ENCODE measurements around the gene GLRA2.
"Not testable (repeated sequence)": the region's sequence is repeated elsewhere in the genome, so short reads cannot be mapped to it uniquely, and the experiment has no call there.

GLRA2 gene

GRCh38 chrX:14676431-14676830 is 147.1 kb downstream of the GLRA2 start:
- no peak for DNase-seq (ENCODE audit: insufficient read length, low spot score)
- no peak for TF ChIP-seq POU2F2 (IDR thresholded peaks at IDR 0.05; ENCODE audit: low read depth, low read length)
- TF ChIP-seq PAX5 (IDR thresholded peaks at IDR 0.05; ENCODE audit: insufficient read depth, low read length, severe bottlenecking), result no peak
- FAIRE-seq, result peak; percentile 51

GRCh38 chrX:14688331-14688730 is 159.0 kb downstream of the GLRA2 start:
- DNase-seq (ENCODE audit: insufficient read length, low spot score); FAIRE-seq: not testable (repeated sequence)

GRCh38 chrX:14690553-14690952 is 161.2 kb downstream of the GLRA2 start:
- FAIRE-seq (no peak), DNase-seq (ENCODE audit: insufficient read length, low spot score) (no peak)
- TF ChIP-seq POLR2AphosphoS5 (IDR thresholded peaks at IDR 0.05; ENCODE audit: low read depth, low read length) (no peak), PAX5 (IDR thresholded peaks at IDR 0.05; ENCODE audit: insufficient read depth, low read length, severe bottlenecking) (no peak), TAF1 (IDR thresholded peaks at IDR 0.05; ENCODE audit: low read depth, low read length) (no peak), POU2F2 (IDR thresholded peaks at IDR 0.05; ENCODE audit: low read depth, low read length) (no peak), SPI1 (IDR thresholded peaks at IDR 0.05; ENCODE audit: low read depth, low read length) (no peak), POLR2A (IDR thresholded peaks at IDR 0.05; ENCODE audit: low read depth, low read length) (no peak)

DNA sequence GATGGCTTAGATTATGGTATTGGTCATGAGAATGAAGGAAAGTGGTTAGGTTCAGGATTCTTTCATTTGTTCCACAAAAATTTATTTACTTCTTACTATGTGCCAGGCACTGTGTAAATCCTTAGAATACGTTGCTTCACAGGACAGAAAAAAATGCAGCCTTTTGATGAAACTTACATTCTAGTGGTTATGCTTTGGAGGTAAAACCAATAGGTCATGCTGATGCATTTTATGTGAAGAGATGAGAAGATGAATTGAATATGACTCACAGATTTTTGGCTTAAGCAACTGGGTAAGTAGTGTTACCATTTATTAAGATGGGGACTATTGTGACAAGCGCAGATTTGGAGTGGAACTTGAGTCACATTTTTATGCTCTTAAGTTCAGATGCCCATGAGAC is 165.3 kb downstream of the GLRA2 start:
- FAIRE-seq (no peak), DNase-seq (ENCODE audit: insufficient read length, low spot score) (no peak)
- TF ChIP-seq SPI1 (IDR thresholded peaks at IDR 0.05; ENCODE audit: low read depth, low read length) (no peak), POLR2AphosphoS5 (IDR thresholded peaks at IDR 0.05; ENCODE audit: low read depth, low read length) (no peak), POU2F2 (IDR thresholded peaks at IDR 0.05; ENCODE audit: low read depth, low read length) (no peak), PAX5 (IDR thresholded peaks at IDR 0.05; ENCODE audit: insufficient read depth, low read length, severe bottlenecking) (no peak), POLR2A (IDR thresholded peaks at IDR 0.05; ENCODE audit: low read depth, low read length) (no peak), TAF1 (IDR thresholded peaks at IDR 0.05; ENCODE audit: low read depth, low read length) (no peak)

DNA sequence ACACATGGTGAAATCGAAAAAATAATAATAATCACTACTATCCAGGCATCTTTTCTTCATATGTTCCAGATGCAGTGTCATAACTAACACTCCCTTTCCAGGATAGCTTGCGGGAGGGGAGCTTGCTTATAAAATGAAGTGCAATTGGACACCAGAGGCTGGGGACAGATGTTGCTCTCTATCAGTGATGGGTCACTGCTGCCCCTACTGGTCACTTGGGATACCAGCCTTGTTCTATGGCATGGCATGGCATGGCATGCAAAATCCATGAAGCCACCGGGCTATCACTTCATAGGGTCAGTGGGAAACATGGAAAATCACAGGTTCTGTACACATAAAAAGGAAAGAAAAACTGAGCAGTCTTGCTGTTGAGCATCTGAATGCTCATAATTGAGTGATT is 168.1 kb downstream of the GLRA2 start:
- TF ChIP-seq POLR2A (IDR thresholded peaks at IDR 0.05; ENCODE audit: low read depth, low read length), result no peak
- TF ChIP-seq SPI1 (IDR thresholded peaks at IDR 0.05; ENCODE audit: low read depth, low read length), result no peak
- no peak for TF ChIP-seq TAF1 (IDR thresholded peaks at IDR 0.05; ENCODE audit: low read depth, low read length)
- no peak for TF ChIP-seq POU2F2 (IDR thresholded peaks at IDR 0.05; ENCODE audit: low read depth, low read length)
- TF ChIP-seq POLR2AphosphoS5 (IDR thresholded peaks at IDR 0.05; ENCODE audit: low read depth, low read length), result no peak
- TF ChIP-seq PAX5 (IDR thresholded peaks at IDR 0.05; ENCODE audit: insufficient read depth, low read length, severe bottlenecking), result no peak
- FAIRE-seq (peak; percentile 86), DNase-seq (ENCODE audit: insufficient read length, low spot score) (peak; percentile 0)

- TF ChIP-seq SPI1 (IDR thresholded peaks at IDR 0.05; ENCODE audit: low read depth, low read length), result no peak
- TF ChIP-seq POLR2AphosphoS5 (IDR thresholded peaks at IDR 0.05; ENCODE audit: low read depth, low read length), result no peak
- FAIRE-seq (peak; percentile 56), DNase-seq (ENCODE audit: insufficient read length, low spot score) (no peak)
Measured at GRCh38 chrX:14698790-14699189, 169.5 kb downstream of the GLRA2 start.

DNA sequence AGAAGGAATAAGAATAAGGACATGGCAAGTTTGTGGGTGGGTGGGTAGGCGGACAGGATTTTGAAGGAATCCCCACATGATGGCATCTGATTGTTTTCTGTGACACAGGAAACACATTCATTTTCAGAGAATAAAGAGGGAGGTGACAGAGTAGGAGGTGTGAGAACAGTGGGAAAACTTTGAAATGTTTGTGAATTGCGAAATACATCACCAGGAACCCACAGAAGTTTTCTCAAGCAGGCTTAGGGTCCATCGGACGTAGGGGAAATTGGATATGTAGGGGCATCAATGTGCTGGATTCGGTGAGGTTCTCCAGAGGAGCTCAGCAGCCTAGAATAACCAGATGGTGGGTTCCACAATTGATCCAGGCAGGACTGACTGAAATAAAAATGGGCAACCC is 171.6 kb downstream of the GLRA2 start:
- no peak for FAIRE-seq
- TF ChIP-seq TAF1 (IDR thresholded peaks at IDR 0.05; ENCODE audit: low read depth, low read length) (no peak), PAX5 (IDR thresholded peaks at IDR 0.05; ENCODE audit: insufficient read depth, low read length, severe bottlenecking) (no peak), POU2F2 (IDR thresholded peaks at IDR 0.05; ENCODE audit: low read depth, low read length) (no peak), SPI1 (IDR thresholded peaks at IDR 0.05; ENCODE audit: low read depth, low read length) (no peak), POLR2A (IDR thresholded peaks at IDR 0.05; ENCODE audit: low read depth, low read length) (no peak), POLR2AphosphoS5 (IDR thresholded peaks at IDR 0.05; ENCODE audit: low read depth, low read length) (no peak)
- no peak for DNase-seq (ENCODE audit: insufficient read length, low spot score)

DNA sequence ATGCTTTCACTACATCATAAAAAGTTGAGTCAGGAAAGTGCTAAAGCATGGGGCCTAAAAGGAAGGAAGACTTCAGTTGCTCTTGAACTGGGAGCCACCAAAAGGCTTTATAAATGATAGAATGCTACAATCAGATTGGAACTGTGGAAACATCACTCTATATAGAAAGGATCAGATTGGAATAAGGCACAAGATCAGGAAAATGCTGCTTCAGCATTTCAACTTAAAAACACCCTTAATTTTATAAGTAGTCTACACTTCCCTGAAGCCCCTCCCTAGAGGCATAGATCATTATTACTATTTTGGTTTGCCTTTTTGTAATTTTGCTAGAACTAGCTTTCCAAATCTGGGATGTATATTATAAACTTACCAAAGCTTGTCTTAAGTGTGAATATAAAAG is 172.8 kb downstream of the GLRA2 start:
- FAIRE-seq, result no peak
- no peak for DNase-seq (ENCODE audit: insufficient read length, low spot score)
- TF ChIP-seq PAX5 (IDR thresholded peaks at IDR 0.05; ENCODE audit: insufficient read depth, low read length, severe bottlenecking) (no peak), TAF1 (IDR thresholded peaks at IDR 0.05; ENCODE audit: low read depth, low read length) (no peak), POU2F2 (IDR thresholded peaks at IDR 0.05; ENCODE audit: low read depth, low read length) (no peak), POLR2A (IDR thresholded peaks at IDR 0.05; ENCODE audit: low read depth, low read length) (no peak), POLR2AphosphoS5 (IDR thresholded peaks at IDR 0.05; ENCODE audit: low read depth, low read length) (no peak), SPI1 (IDR thresholded peaks at IDR 0.05; ENCODE audit: low read depth, low read length) (no peak)

- DNase-seq (ENCODE audit: insufficient read length, low spot score), result no peak
- TF ChIP-seq TAF1 (IDR thresholded peaks at IDR 0.05; ENCODE audit: low read depth, low read length), result no peak
- TF ChIP-seq POLR2AphosphoS5 (IDR thresholded peaks at IDR 0.05; ENCODE audit: low read depth, low read length), result no peak
- TF ChIP-seq SPI1 (IDR thresholded peaks at IDR 0.05; ENCODE audit: low read depth, low read length), result no peak
- no peak for TF ChIP-seq POLR2A (IDR thresholded peaks at IDR 0.05; ENCODE audit: low read depth, low read length)
- no peak for TF ChIP-seq POU2F2 (IDR thresholded peaks at IDR 0.05; ENCODE audit: low read depth, low read length)
- TF ChIP-seq PAX5 (IDR thresholded peaks at IDR 0.05; ENCODE audit: insufficient read depth, low read length, severe bottlenecking), result no peak
- FAIRE-seq, result no peak
Measured at GRCh38 chrX:14712096-14712495, 182.8 kb downstream of the GLRA2 start.

DNA sequence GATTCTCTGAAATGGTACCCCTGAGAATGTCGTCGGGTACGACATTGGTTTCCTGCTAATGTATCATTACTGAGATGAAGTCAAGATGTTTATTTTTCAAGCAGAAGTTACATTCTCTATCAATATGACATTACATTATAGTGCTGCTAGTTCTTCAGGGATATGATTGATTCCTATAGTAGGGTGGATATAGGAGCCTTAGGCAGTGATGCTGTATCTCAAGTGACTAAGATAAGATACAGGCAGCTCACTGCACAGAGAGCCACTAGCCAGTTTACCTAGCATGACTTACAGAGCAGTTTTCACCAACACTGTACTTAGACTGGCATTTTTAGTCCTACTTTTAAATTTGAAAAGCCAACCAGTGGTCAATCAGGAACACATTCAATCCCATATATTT is 188.6 kb downstream of the GLRA2 start:
- DNase-seq (ENCODE audit: insufficient read length, low spot score) (no peak), FAIRE-seq (no peak)
- no peak for TF ChIP-seq POU2F2 (IDR thresholded peaks at IDR 0.05; ENCODE audit: low read depth, low read length)
- TF ChIP-seq POLR2AphosphoS5 (IDR thresholded peaks at IDR 0.05; ENCODE audit: low read depth, low read length), result no peak
- no peak for TF ChIP-seq PAX5 (IDR thresholded peaks at IDR 0.05; ENCODE audit: insufficient read depth, low read length, severe bottlenecking)
- no peak for TF ChIP-seq TAF1 (IDR thresholded peaks at IDR 0.05; ENCODE audit: low read depth, low read length)
- no peak for TF ChIP-seq SPI1 (IDR thresholded peaks at IDR 0.05; ENCODE audit: low read depth, low read length)
- TF ChIP-seq POLR2A (IDR thresholded peaks at IDR 0.05; ENCODE audit: low read depth, low read length), result no peak

- FAIRE-seq, result no peak
- TF ChIP-seq TAF1 (IDR thresholded peaks at IDR 0.05; ENCODE audit: low read depth, low read length) (no peak), POLR2AphosphoS5 (IDR thresholded peaks at IDR 0.05; ENCODE audit: low read depth, low read length) (no peak), PAX5 (IDR thresholded peaks at IDR 0.05; ENCODE audit: insufficient read depth, low read length, severe bottlenecking) (no peak), POU2F2 (IDR thresholded peaks at IDR 0.05; ENCODE audit: low read depth, low read length) (no peak), POLR2A (IDR thresholded peaks at IDR 0.05; ENCODE audit: low read depth, low read length) (no peak), SPI1 (IDR thresholded peaks at IDR 0.05; ENCODE audit: low read depth, low read length) (no peak)
- DNase-seq (ENCODE audit: insufficient read length, low spot score), result no peak
Measured at GRCh38 chrX:14718403-14718802, 189.1 kb downstream of the GLRA2 start.

All from GM12891 (cell line).